NCI-H2029 treated with DMSO at 0.1 percent for 48 hours (cell line): ENCODE measurements around the gene AQP3.
"Not testable (repeated sequence)": the region's sequence is repeated elsewhere in the genome, so short reads cannot be mapped to it uniquely, and the experiment has no call there.

Experiments
- DNase-seq: peaks from one replicate; lab custom pipeline; 2025; lab: John Stamatoyannopoulos, UW

AQP3 gene

DNA sequence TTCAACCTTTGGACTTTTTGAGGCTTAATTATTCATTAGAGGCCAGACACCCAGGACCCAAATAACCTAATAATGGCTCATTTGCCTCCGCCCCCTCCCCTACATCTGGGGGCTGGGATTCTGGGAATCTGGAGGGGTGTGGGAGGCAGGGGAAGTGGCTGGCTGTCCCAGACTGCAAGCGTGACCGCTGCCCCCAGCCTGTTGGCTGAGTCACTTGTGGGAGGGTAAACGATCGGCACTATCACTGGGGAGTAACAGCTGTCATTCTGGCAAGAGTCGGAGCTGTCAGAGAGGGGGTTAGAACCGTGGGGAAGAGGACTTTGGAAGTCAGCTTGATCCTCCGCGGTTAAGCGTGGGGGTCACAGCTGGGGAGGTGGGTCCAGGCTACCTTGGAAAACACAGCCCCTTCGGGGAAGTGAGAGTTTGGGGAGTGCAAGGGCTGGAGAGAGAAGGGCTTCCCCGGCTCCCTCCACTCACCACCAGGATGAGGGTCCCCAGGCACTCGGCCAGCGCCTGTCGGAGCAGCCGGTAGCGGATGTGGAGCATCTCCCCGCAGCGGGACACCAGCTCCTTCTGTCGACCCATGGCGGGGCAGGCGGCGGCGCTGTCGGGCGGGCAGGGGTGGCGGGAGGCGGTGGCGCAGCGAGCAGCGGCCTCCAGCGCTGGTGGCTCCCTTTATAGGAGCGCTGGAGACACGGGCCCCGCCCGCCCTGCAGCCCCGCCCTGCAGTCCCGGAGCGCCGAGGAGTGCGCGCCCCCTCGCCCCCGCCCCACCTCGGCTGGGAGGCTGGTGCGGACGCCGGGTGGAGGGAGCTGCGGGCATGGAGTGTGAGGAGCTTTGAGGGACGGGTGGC is at the start of gene AQP3:
Gene AQP3, minus strand, starts transcription at position 648 of the 853 bp plus-strand sequence. Its CDS starts 63 bp downstream, at position 585.
- no peak for DNase-seq

DNA sequence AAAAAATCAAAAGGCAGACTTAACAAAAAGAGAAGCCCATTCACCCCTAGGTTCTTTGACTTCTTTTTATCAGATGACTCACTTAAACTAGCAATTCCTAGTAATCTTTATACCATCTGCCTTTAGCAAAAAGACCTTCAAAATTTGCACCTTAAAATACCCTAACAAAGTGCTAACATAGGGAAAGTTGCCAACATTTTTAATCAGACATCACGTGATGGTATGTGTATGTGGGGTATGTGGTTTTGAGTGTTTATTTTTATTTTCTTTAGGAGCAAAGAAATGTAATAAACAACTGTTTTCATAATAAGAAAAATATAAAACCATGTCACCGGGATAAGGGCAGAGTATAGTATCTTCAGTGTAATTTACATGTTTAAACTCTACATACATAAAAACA is 46.4 kb upstream of the AQP3 start:
- DNase-seq = not testable (repeated sequence)

DNA sequence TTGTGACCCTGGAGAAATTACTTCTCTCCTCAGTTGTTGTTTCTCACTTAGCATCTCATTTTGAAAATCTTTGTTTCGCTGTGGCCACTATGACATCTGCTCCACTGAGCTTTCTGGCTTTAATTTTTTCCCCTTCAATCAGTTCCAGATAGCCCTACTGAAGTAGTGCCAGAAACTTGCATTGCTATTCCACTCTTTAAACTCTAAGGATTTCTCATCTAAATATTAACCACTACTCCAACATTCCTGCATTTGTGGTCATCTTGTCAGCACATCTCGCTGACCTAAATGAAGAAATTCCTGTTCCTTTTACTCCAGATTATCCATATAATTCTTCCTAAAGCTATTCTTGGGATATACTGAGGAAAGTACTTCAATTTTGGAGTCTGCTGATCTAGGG is 41.7 kb upstream of the AQP3 start:
- DNase-seq = no peak

DNA sequence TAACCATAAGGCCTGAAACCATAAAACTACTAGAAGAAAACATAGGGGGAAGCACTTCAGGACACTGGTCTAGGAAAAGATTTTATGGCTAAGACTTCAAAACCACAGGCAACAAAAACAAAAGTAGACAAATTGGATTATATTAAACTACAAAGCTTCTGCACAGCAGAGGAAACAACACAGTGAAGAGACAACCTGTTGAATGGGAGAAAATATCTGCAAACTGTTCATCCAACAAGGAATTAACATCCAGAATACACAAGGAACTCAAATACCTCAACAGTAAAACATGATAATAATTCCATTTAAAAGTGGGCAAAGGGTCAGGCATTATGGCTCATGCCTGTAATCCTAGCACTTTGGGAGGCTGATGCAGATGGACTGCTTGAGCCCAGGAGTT is 37.9 kb upstream of the AQP3 start:
- DNase-seq = not testable (repeated sequence)

DNA sequence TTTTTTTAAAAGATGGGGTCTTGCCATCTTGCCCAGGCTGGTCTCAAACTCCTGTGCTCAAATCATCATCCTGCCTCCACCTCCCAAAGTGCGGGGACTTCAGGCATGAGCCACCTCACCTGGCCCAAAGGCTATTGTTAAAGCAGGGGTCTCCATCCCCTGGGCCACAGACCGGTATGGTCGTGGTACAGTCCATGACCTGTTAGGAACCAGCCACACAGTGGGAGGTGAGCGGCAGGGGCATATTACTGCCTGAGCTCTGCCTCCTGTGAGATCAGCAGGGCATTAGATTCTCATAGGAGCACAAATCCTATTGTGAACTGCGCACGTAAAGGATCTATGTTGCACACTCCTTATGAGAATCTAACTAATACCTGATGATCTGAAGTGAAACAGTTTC is 33.6 kb upstream of the AQP3 start:
- no peak for DNase-seq

DNA sequence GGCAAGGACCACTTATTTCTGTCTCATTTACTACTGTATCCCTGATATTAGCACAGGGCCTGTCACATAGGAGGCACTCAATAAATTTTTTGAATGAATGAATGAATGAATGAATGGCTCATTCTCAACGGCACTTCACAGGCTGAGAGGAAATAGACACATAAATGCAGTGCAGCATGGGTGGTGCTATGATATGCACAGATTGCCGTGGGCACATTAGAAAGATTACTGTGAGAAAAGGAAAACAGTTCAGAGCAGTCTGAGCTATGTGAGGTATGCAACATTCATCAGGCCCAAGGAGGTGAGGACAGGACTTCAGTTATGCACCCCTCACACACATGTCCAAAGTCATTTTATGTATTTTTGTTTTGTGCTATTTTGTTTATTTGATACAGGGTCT is 32.7 kb upstream of the AQP3 start:
- no peak for DNase-seq

DNA sequence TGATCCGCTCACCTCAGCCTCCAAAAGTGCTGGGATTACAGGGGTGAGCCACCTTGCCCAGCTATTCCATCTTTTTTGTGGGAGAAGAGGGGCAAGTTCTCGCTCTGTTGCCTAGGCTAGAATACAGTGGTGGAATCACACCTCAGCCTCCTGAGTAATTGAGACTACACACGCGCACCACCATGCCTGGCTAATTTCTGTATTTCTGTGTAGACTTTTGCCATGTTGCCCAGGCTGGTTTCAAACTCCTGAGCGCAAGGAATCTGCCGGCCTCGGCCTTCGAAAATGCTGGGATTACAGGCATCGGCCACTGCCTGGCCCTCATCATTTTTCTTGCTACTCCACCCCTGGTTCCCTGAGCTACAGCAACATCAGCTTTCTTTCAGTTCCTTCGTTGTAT is 29.1 kb upstream of the AQP3 start:
- DNase-seq = no peak

DNA sequence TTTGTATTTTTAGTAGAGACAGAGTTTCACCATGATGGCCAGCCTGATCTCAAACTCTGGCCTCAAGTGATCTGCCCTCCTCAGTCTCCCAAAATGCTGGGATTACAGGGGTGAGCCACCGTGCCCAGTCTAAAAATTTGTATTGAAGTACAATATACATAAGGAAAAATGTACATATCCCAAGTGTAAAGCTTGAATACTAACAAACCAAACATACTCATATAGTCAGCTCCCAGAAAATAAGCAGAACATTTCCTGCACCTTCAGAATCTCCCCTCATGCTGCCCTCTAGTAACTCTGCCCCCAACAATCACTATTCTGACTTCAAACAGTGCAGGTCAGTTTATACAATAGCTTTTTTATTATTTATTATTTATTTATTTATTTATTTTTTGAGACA is 28.0 kb upstream of the AQP3 start:
- no peak for DNase-seq

DNA sequence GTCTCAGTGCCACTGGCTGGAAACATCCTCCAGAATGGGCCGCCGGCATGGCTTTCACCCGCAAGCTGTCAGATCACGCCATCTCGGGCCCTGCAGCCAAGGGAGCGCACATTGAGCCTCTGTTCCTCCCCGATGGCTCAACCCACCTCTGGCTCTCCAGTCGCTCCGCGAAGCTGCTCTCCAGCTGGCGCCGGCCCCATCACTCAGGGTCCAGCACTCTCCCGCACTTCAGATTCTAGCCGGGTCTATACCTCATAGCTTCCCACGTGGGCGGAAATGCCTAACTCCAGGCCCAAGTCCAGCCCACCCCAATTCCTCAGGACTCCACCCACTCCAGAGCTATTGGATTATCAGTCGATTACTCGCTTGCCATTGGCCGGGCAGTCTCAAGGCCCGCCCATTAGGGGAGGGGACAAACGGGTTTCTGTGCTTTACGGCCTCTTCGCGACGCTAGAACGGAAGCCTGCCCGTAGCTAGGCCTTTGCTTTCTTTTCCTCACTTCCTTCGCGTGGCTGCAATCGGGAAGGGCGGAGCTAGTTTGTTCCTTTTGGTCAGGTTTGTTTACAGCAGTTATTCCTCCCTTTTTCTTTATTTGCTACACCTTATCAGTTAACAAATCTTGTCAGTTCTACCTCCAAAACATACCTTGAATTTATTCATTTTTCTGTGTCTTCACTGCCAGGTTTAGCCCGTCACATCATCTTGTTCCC is 26.4 kb upstream of the AQP3 start, which contains the start of gene NOL6:
Gene NOL6, minus strand, starts transcription at position 282 of the 710 bp plus-strand sequence. Its CDS starts 82 bp downstream, at position 200.
- DNase-seq = peak; percentile 98

DNA sequence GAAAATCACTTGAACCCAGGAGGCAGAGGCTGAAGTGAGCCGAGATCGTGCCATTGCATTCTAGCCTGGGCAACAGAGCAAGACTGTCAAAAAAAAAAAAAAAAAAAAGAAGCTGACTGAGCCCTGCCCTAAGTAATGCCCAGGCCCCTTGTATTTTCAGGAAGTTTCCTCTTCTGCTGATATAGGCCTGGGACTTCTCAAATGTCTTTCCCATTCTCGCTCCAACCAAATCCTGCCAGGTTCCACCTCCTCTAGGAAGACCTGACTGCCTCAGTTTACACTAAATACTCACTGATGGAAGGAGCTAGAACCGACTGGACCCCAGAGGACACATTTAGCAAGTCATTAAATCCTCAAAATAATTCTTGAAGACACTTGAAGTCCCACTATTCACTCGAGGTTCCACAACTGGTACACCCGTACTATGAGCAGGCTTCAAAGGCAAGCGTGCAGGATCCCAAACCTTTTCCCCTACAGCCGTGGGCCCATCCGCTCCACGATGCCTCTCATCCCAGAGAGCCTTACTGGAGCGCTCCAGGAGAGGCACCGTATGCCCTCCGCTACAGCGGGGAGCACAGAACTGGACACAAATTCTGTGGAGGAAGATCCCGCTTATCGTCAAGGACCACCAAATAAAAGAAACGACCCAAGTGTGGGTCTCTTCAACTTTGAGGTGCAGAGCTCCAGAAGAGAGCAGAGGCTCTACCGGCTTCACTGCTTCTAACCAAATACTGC is 25.7 kb upstream of the AQP3 start:
- no peak for DNase-seq

DNA sequence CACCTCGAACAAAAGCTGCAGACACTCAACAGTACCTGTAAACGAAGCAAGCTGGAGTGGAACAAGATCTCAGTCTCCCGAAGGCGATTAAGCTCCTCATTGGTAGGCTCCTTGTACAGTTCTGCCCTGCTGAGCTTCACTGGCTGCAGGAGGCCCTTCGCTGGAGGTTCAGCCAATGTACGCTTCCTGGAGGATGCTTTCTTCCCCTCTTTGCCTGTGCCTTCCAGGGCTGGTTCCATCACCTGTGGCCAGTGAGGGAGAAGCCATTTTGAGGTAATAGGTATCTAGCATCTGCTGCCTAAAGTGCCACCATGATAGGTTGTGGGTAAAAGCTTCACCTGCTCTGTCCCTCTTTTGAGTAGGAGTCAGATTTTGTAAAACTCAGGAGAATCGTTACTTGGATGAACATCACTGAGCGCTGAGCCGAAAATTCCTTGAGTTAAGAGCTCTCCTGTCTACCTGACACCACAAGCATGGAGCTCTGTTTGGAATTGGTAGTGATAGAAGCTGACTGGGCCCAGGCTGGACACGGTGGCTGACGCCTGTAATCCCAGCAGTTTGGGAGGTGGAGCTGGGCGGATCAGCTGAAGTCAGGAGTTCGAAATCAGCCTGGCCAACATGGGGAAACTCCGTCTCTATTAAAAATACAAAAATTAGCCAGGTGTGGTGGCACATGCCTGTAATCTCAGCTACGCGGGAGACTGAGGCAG is 24.9 kb upstream of the AQP3 start:
- DNase-seq = no peak

DNA sequence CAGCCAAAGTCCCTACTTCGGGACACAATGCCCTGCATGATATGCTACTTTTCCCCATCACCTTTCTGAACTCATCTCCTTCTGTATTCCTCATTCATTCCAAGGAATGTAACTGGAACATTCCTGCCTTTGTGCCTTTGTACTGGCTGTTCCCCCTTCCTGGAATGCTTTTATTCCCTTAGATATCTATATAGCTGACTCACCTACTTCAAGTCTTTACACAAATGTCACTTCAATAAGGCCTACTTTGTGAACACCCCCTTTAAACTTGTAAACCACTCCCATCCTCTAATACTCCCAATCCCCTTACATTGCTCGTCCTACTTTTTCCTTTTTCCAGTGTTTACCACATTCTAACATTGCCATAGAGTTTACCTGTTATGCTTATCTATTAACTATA is 24.0 kb upstream of the AQP3 start:
- no peak for DNase-seq

DNA sequence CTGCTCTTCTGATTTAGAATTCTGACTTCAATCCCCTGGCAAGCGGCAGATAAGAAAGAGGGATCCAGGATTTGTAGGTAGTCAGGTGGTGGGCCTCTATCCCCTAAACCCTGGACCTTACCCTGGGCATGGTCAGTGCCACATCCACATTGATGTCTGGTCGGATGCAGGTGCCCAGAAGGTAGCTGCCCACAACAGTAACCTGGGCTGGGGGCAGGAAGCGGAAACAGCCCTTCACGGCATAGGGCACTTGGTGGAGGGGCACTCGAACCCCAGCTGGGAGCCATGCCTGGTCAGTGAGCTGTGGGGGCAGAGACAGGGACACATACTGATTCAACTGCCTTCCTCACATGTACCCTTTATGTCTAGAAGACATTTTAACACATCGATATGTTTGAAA is 22.5 kb upstream of the AQP3 start:
- no peak for DNase-seq

DNA sequence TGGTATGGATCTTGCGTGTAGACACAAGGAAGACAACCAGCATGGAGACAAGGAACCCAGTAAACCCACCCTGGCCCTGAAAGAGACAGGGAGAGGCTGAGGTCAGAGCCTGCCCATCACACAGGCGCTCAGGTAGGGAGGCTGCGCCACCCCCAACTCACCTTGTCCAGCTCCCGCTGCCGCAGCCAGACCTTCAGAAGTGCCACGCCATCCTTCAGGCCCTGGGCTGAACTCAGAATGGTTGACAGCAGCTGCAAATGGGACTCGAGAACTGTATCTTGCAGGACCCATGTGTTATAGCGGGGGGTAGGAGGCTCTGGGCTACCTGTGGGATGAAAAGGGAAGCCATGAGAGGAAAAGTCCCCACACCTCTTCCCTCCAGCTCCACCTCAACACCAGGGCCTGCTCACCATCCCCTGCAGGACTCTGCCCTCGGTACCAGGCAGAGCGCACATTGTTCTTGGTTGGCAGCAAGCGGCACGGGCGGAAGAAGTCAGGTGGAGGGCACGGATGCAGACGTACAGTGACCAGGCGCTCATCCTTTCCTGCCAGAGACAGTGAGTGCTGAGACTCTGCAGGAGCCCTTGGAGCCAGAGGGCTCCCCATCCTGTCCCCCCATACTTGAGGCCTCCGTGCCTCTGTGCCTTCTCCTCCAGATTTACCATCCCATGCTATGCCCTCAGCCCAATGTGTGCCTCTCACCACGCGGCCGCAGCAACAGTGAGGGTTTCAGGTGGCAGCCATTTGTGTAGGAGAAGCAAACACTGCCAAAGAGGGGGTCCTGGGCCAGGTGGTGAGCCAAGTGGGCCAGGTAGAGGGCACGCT is 21.6 kb upstream of the AQP3 start:
- DNase-seq = no peak

DNA sequence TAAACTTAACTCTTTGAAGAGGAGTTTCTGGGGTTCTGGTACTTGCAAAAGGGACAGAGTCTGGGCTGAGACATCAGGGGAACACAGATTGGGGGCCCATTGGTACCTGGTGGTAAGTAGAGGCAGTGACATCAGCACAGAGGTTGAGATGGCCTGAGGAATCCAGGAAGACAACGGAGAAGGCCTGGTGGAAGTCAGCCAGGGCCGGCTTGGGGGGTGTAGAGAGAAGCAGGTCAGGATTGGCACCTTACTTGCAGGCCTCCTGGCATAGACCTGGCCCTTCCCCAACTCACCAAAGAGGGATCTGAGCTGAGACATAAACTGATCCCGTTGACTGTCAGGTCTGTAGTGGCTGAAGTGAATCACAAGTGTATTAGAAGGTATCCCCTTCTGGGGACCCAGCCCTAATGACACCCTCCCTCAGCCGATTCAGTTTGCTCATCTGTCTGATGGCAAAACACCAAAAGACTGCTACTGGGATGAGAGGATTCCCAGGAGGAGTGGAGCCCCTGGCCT is 20.9 kb upstream of the AQP3 start:
- no peak for DNase-seq

DNA sequence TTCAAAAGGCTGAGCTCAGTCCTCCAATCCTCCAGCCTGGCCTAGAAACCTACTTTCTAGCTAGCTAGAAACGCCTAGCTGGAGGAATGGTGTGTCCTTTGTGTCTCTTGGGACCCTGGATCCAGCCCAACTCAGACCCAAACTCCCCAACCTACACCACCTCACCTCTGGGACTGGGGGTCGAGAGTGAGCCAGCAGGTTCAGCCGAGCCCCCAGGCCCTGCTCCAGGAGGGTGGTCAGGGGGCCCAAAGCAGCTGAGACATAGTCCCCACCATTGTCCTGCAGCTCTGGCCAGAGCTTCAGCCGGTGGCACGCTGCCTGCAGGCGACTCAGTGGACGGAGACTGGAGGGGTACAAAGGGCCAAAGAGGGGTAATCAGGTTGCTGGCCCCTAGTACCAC is 20.1 kb upstream of the AQP3 start:
- DNase-seq = no peak

DNA sequence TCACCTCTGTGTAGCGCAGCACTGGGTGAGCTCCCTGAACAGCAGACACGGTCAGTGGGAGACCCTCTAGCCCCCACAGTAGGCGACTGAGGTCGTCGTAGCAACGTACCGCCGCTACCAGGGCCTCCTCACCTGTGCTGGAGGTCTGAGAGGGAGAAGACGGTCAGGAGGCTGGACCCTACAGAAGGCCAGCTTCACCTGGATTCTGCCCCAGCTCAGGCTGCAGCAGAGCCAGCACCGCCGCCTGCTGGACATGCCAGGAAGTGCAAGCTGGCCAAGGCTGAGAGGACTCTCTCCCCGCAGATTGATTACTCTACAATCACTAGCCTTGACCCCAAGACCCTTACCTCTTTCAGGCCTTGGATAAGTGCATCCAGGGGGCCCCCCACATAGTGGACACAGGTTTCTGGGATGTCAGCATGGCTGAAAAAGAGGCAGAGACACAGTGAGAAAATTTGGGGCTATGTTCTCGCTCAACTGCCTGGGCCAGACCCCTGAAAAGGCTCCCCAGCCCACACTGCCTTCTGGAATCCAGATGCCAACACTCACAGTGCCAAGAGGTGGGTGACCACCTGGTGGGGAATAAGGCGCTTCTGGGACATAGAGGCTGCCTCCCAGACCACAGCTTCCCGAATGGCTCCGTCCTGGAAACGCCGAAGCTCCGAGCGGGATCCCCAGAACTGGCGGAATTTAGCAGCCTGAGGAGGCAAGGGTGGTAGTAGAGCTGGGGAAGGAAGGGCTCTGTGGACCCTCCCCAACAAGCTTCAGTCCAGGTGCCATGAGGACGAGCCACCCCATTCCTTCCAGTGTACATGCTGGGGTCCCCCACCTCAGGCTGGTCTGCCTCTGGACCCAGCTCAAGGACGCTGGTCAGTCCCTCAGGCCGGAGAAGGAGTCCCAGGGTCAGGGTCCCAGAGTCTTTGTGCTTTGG is 19.4 kb upstream of the AQP3 start:
- DNase-seq = no peak

DNA sequence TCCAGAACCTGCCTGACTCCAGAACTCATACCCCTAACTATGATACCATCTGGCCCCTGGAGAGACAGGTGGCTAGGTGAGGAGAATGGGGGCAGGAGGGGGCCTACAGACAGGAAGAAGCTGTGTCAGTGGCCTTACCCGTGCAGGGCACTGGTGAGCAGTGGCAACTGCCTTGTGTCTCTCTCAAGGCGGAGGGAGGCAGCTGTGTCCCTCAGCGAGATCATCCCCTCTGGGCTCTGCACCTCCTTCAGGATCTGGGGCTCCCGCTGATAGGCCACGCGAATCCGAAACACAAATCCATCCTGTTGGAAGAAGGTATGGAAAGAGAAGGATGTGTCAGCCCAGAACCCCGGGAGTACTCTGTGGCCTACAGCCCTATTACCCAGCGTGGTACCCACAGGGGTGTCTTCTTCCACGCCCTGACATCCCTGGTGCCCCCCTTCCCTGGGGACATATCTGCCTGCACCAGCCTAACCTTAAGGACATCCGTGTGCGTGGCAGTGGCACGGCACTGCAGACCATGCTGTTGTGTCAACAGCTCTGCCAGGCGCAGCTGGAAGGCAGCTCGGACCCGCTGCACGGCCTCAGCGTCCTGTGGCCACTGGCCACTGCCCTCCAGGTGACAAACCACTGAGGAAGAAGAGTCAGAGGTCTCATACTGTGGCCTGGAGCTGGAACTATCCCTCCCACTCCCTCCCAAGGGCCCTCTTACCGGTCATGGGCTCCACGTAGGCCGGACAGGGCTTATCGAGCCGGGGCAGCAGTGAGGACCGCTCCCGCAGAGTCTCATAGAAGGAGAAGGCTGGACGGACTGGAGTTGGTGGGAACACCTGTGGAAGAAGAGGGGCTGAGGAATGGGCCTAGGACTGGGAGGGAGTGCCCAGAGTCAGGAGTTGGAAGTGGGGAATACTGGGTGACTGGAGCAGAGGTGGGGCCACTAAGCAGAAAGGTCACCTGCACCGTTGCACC is 18.5 kb upstream of the AQP3 start:
- DNase-seq = no peak

DNA sequence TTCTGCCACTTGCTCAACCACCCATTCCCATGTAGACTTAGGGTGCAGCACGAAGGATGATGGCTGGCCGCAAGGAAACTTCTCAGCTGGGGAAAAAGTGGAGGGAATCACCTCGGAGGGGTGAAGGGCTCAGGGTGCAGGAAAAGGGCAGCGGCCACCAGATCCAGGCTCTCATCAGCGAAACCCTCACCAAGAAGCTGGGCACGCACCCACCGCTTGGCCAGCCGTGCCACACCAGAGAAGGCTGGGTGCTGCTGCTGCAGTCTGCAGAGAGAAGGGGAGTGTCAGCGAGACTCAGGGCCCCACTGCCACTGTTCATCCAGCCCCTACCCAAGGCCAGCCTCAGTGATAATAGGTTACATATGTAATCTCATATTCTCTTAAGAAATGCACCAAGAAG is 17.7 kb upstream of the AQP3 start:
- no peak for DNase-seq
